Neural progenitor cell (in vitro differentiated cells): ENCODE results near the gene QPCT. TPM values are rescaled to one million over a fixed set of nuclear protein-coding genes. Genes with fewer than 3 reads are reported as not detected.

Experiments
- DNase-seq: peaks from one replicate; pipeline ENCODE4 v3.0.0-alpha.2; 2016; ENCODE audit warnings: low spot score
- H2AFZ ChIP-seq: fragments of 200-600 bp; sonication (generic); replicated peaks from 2 replicates; pipeline ENCODE4 v1.6.1; 2016; ENCODE audit warnings: antibody characterized with exemption
- H3F3A ChIP-seq: fragments of 200-600 bp; sonication (generic); 2 replicates; pipeline ENCODE4 v1.6.1; 2016; ENCODE audit warnings: antibody characterized with exemption, low read depth
- H3K27ac ChIP-seq: fragments of 200-600 bp; sonication (generic); 2 replicates; pipeline ENCODE4 v1.5.1; 2016; ENCODE audit warnings: mild to moderate bottlenecking
- H3K27me3 ChIP-seq: fragments of 200-600 bp; sonication (generic); 2 replicates; pipeline ENCODE4 v1.6.1; 2016; ENCODE audit warnings: mild to moderate bottlenecking, moderate library complexity
- H3K36me3 ChIP-seq: fragments of 200-600 bp; sonication (generic); 2 replicates; pipeline ENCODE4 v1.5.1; 2016
- H3K4me1 ChIP-seq: fragments of 200-600 bp; sonication (generic); 2 replicates; pipeline ENCODE4 v1.6.1; 2016; ENCODE audit warnings: mixed run types
- H3K4me2 ChIP-seq: fragments of 200-600 bp; sonication (generic); 2 replicates; pipeline ENCODE4 v1.6.1; 2016
- H3K4me3 ChIP-seq: fragments of 200-600 bp; sonication (generic); 2 replicates; pipeline ENCODE4 v1.5.1; 2016
- H3K79me2 ChIP-seq: fragments of 200-600 bp; sonication (generic); 2 replicates; pipeline ENCODE4 v1.6.1; 2016; ENCODE audit warnings: low read depth
- H3K9ac ChIP-seq: fragments of 200-600 bp; sonication (generic); 2 replicates; pipeline ENCODE4 v1.6.1; 2016
- H3K9me3 ChIP-seq: fragments of 200-600 bp; sonication (generic); 2 replicates; pipeline ENCODE4 v1.5.1; 2016; ENCODE audit warnings: low read depth
- H4K20me1 ChIP-seq: fragments of 200-600 bp; sonication (generic); 2 replicates; pipeline ENCODE4 v1.6.1; 2016; ENCODE audit warnings: low read depth
- H3K27ac Mint-ChIP-seq: 3 replicates; pipeline ENCODE4 v1.8.0; 2021; ENCODE audit warnings: mixed read lengths
- H3K27me3 Mint-ChIP-seq: 2 replicates; pipeline ENCODE4 v1.8.0; 2022; ENCODE audit warnings: low read depth, mild to moderate bottlenecking, inconsistent platforms, moderate library complexity, mixed read lengths; ENCODE audit not compliant: insufficient read depth
- H3K36me3 Mint-ChIP-seq: 3 replicates; pipeline ENCODE4 v1.8.0; 2021; ENCODE audit warnings: mixed read lengths
- H3K4me1 Mint-ChIP-seq: 3 replicates; pipeline ENCODE4 v1.8.0; 2021; ENCODE audit warnings: mixed read lengths
- H3K4me3 Mint-ChIP-seq: 3 replicates; pipeline ENCODE4 v1.8.0; 2021; ENCODE audit warnings: mild to moderate bottlenecking, moderate library complexity, mixed read lengths
- H3K9me3 Mint-ChIP-seq: 3 replicates; pipeline ENCODE4 v1.8.0; 2020; ENCODE audit warnings: mixed read lengths
- CTCF ChIP-seq: fragments of 200-600 bp; sonication (generic); IDR thresholded peaks from 2 replicates; pipeline ENCODE4 v1.5.1; 2017; ENCODE audit warnings: antibody characterized with exemption, mild to moderate bottlenecking
- EZH2 ChIP-seq: fragments of 200-600 bp; sonication (generic); IDR thresholded peaks from 2 replicates; pipeline ENCODE4 v1.6.1; 2017; ENCODE audit warnings: antibody characterized with exemption, mild to moderate bottlenecking, moderate library complexity
- EZH2phosphoT487 ChIP-seq: fragments of 200-600 bp; sonication (generic); IDR thresholded peaks from 2 replicates; pipeline ENCODE4 v1.6.1; 2017; ENCODE audit warnings: antibody characterized with exemption
- total RNA-seq: library from RNA; depleted of rRNA; stranded (reverse); fragments of >200 nt; gene quantifications from 2 replicates; pipeline ENCODE4 v1.2.3, GENCODE V29; 2015; ENCODE audit warnings: low replicate concordance

The QPCT gene
- total RNA-seq, 1 donor from 2014 or later: not detected

- no peaks in the 10 kb centered on the region for H3K79me2 ChIP-seq
- peaks cover 7% of the 10 kb centered on the region for H3K4me1 Mint-ChIP-seq
- H3K4me3 Mint-ChIP-seq: no peak overlapping the region
- no peak overlapping the region for H2AFZ ChIP-seq
- H3K4me2 ChIP-seq: no peak overlapping the region
- no peaks in the 10 kb centered on the region for H3F3A ChIP-seq
- TF ChIP-seq CTCF: no peak
- TF ChIP-seq EZH2: no peak
- TF ChIP-seq EZH2phosphoT487: no peak
- H3K27ac ChIP-seq: no peak overlapping the region
- H3K36me3 Mint-ChIP-seq: no peaks in the 10 kb centered on the region
- DNase-seq: no peak
- H3K9ac ChIP-seq: no peak overlapping the region
- no peaks in the 10 kb centered on the region for H3K36me3 ChIP-seq
- no peaks in the 10 kb centered on the region for H3K27me3 ChIP-seq
- no peak overlapping the region for H3K4me3 ChIP-seq
- H3K27ac Mint-ChIP-seq: no peak overlapping the region
- H3K9me3 ChIP-seq: no peaks in the 10 kb centered on the region
- H4K20me1 ChIP-seq: no peaks in the 10 kb centered on the region
- H3K27me3 Mint-ChIP-seq: peaks cover 4% of the 10 kb centered on the region
- H3K4me1 ChIP-seq: no peaks in the 10 kb centered on the region
- H3K9me3 Mint-ChIP-seq: no peaks in the 10 kb centered on the region
These were observed 42.9 kb downstream of the QPCT start for GRCh38 chr2:37387148-37387835.

DNA sequence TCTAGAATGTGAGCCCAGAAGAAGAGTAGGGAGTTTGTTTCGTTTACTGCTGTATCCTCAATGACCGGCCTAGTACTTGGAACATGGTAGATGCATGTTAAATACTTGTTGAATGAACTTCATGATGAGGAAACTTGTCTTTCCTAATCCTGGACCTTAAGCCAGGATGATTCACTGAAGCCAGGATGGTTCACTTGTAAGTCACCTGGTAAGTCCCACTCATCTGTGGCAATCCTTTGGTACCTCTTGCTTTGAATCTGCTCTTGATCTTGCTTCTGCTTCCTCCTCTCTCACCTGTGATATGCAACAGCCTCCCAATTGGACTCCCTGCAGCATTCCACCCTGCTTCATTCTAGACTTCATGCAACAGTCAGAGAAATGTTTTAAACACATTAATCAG, 43.6 kb downstream of the QPCT start:
- Mint-ChIP-seq H3K36me3 (no peaks in the 10 kb centered on the region), H3K4me3 (no peak overlapping the region), H3K9me3 (no peaks in the 10 kb centered on the region), H3K27me3 (peaks cover 4% of the 10 kb centered on the region), H3K4me1 (peaks cover 7% of the 10 kb centered on the region), H3K27ac (no peak overlapping the region)
- TF ChIP-seq CTCF (no peak), EZH2phosphoT487 (no peak), EZH2 (no peak)
- H3K4me3 ChIP-seq: no peak overlapping the region
- H3K36me3 ChIP-seq: no peaks in the 10 kb centered on the region
- no peak overlapping the region for H3K9ac ChIP-seq
- no peaks in the 10 kb centered on the region for H4K20me1 ChIP-seq
- H3K27me3 ChIP-seq: no peaks in the 10 kb centered on the region
- H2AFZ ChIP-seq: no peak overlapping the region
- no peak overlapping the region for H3K4me2 ChIP-seq
- H3K79me2 ChIP-seq: no peaks in the 10 kb centered on the region
- no peak overlapping the region for H3K27ac ChIP-seq
- H3K9me3 ChIP-seq: no peaks in the 10 kb centered on the region
- H3K4me1 ChIP-seq: no peaks in the 10 kb centered on the region
- no peaks in the 10 kb centered on the region for H3F3A ChIP-seq
- no peak for DNase-seq

DNA sequence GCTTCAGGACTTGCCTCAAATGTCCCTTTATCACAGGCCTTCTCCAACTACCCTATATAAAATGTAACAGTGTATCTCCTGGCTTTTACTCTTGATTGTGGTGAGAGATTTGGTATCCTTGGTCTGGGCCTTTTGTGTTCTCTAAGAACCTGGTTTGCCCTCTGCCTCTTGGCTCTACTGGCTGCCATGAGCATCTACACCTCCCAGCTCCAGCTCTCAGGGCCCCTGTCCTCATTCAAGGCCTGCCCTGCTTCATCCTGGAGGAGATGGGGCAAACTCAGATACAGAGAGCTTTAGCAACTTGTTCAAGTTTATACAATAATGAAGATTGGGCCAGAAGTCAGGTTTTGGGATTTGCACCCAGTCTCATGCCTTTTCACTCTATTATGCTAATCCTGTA, 45.0 kb downstream of the QPCT start:
- no peak overlapping the region for H3K27ac ChIP-seq
- TF ChIP-seq EZH2 (no peak), EZH2phosphoT487 (no peak), CTCF (no peak)
- no peak overlapping the region for H3K4me3 ChIP-seq
- no peaks in the 10 kb centered on the region for H3K79me2 ChIP-seq
- no peaks in the 10 kb centered on the region for H3K9me3 ChIP-seq
- Mint-ChIP-seq H3K4me1 (peaks cover 7% of the 10 kb centered on the region), H3K27ac (no peak overlapping the region), H3K9me3 (no peaks in the 10 kb centered on the region), H3K27me3 (peaks cover 4% of the 10 kb centered on the region), H3K4me3 (no peak overlapping the region), H3K36me3 (no peaks in the 10 kb centered on the region)
- H3K4me2 ChIP-seq: no peak overlapping the region
- DNase-seq: no peak
- H2AFZ ChIP-seq: no peak overlapping the region
- H4K20me1 ChIP-seq: no peaks in the 10 kb centered on the region
- no peaks in the 10 kb centered on the region for H3K4me1 ChIP-seq
- H3K27me3 ChIP-seq: no peaks in the 10 kb centered on the region
- H3F3A ChIP-seq: no peaks in the 10 kb centered on the region
- H3K36me3 ChIP-seq: no peaks in the 10 kb centered on the region
- H3K9ac ChIP-seq: no peak overlapping the region
